Skeletal muscle cell (primary cell): ENCODE results near the gene LILRA6.
"Not testable (repeated sequence)": the region's sequence is repeated elsewhere in the genome, so short reads cannot be mapped to it uniquely, and the experiment has no call there.

ENCODE experiments used
- DNase-seq: peaks from one replicate; pipeline ENCODE4 v3.0.0-alpha.2; 2010; ENCODE audit warnings: low read depth
- H3K4me3 ChIP-seq: 2 replicates; pipeline ENCODE4 v1.5.1; 2011; ENCODE audit warnings: low read depth, mild to moderate bottlenecking, control low read depth, low read length, moderate library complexity

Gene LILRA6

GRCh38 chr19:54240372-54241336, 1.9 kb downstream of the LILRA6 start:
- DNase-seq, H3K4me3 ChIP-seq: not testable (repeated sequence)

- not testable (repeated sequence) for H3K4me3 ChIP-seq, DNase-seq
These were observed 2.9 kb downstream of the LILRA6 start for GRCh38 chr19:54239491-54240371.

- no peak for DNase-seq
- no peak overlapping the region for H3K4me3 ChIP-seq
These were observed 8.6 kb downstream of the LILRA6 start for GRCh38 chr19:54233941-54234340.

- H3K4me3 ChIP-seq = no peak overlapping the region
- peak; percentile 39 for DNase-seq
These were observed 11.3 kb downstream of the LILRA6 start for GRCh38 chr19:54231077-54231931.

GRCh38 chr19:54230031-54230430, 12.6 kb downstream of the LILRA6 start:
- DNase-seq = no peak
- no peak overlapping the region for H3K4me3 ChIP-seq

GRCh38 chr19:54229146-54229545, 13.4 kb downstream of the LILRA6 start:
- no peak overlapping the region for H3K4me3 ChIP-seq
- no peak for DNase-seq

GRCh38 chr19:54224619-54225018, 18.0 kb downstream of the LILRA6 start:
- DNase-seq, H3K4me3 ChIP-seq: not testable (repeated sequence)

GRCh38 chr19:54223937-54224281, 18.7 kb downstream of the LILRA6 start:
- not testable (repeated sequence) for H3K4me3 ChIP-seq, DNase-seq

- not testable (repeated sequence) for H3K4me3 ChIP-seq, DNase-seq
These were observed 19.2 kb downstream of the LILRA6 start for GRCh38 chr19:54223277-54223936.

GRCh38 chr19:54222474-54223276, 19.9 kb downstream of the LILRA6 start, which contains the start of gene LILRB3:
Gene LILRB3, minus strand, starts transcription at chr19:54223007. Its CDS starts 31 bp downstream, at chr19:54222976.
- not testable (repeated sequence) for DNase-seq, H3K4me3 ChIP-seq

GRCh38 chr19:54221947-54222346, 20.6 kb downstream of the LILRA6 start:
- not testable (repeated sequence) for H3K4me3 ChIP-seq, DNase-seq

- DNase-seq = not testable (repeated sequence)
These were observed 22.9 kb downstream of the LILRA6 start for GRCh38 chr19:54219702-54220101.

GRCh38 chr19:54218960-54219661, 23.5 kb downstream of the LILRA6 start:
- no peak overlapping the region for H3K4me3 ChIP-seq
- DNase-seq = no peak

More at GRCh38 chr19:54219702-54220101, 22.9 kb downstream of the LILRA6 start:
- not testable (repeated sequence) for H3K4me3 ChIP-seq

GRCh38 chr19:54218259-54218658, 24.3 kb downstream of the LILRA6 start:
- no peak overlapping the region for H3K4me3 ChIP-seq
- DNase-seq = no peak

GRCh38 chr19:54217517-54218247, 24.9 kb downstream of the LILRA6 start:
- not testable (repeated sequence) for H3K4me3 ChIP-seq, DNase-seq

- no peak for DNase-seq
- H3K4me3 ChIP-seq = no peak overlapping the region
These were observed 25.7 kb downstream of the LILRA6 start for GRCh38 chr19:54216869-54217268.

- H3K4me3 ChIP-seq, DNase-seq: not testable (repeated sequence)
These were observed 27.9 kb downstream of the LILRA6 start for GRCh38 chr19:54214734-54215133.
